ENCODE measurements around the gene KCNQ5.

KCNQ5 gene

GRCh38 chr6:72963946-72964345, 342.1 kb downstream of the KCNQ5 start:
- Mint-ChIP-seq H3K4me3 (no peak overlapping the region), H3K27me3 (ENCODE audit: low read depth, poor library complexity) (peaks cover 8% of the 10 kb centered on the region), H3K36me3 (ENCODE audit: low read depth) (no peaks in the 10 kb centered on the region), H3K4me1 (peaks cover 5% of the 10 kb centered on the region), H3K9me3 (peaks cover 3% of the 10 kb centered on the region), H3K27ac (no peak overlapping the region)
- no peak for TF ChIP-seq CTCF (IDR thresholded peaks at IDR 0.05)
- DNase-seq, result no peak

- Mint-ChIP-seq H3K27me3 (ENCODE audit: low read depth, poor library complexity) (peaks cover 3% of the 10 kb centered on the region), H3K27ac (no peak overlapping the region), H3K4me3 (no peak overlapping the region), H3K9me3 (peaks cover 8% of the 10 kb centered on the region), H3K4me1 (peaks cover 5% of the 10 kb centered on the region), H3K36me3 (ENCODE audit: low read depth) (no peaks in the 10 kb centered on the region)
- no peak for TF ChIP-seq CTCF (IDR thresholded peaks at IDR 0.05)
- DNase-seq, result no peak
Observed at GRCh38 chr6:72966628-72967280, 344.9 kb downstream of the KCNQ5 start.

- peaks cover 8% of the 10 kb centered on the region for H3K9me3 Mint-ChIP-seq
- H3K36me3 Mint-ChIP-seq (ENCODE audit: low read depth), result no peaks in the 10 kb centered on the region
- H3K27ac Mint-ChIP-seq, result no peak overlapping the region
- H3K27me3 Mint-ChIP-seq (ENCODE audit: low read depth, poor library complexity), result peaks cover 3% of the 10 kb centered on the region
- H3K4me3 Mint-ChIP-seq, result no peak overlapping the region
- no peak for DNase-seq
- TF ChIP-seq CTCF (IDR thresholded peaks at IDR 0.05), result no peak
- H3K4me1 Mint-ChIP-seq, result peaks cover 6% of the 10 kb centered on the region
Observed at GRCh38 chr6:72967329-72967728, 345.5 kb downstream of the KCNQ5 start.

GRCh38 chr6:72968704-72969103, 346.8 kb downstream of the KCNQ5 start:
- Mint-ChIP-seq H3K4me3 (no peak overlapping the region), H3K36me3 (ENCODE audit: low read depth) (no peaks in the 10 kb centered on the region), H3K9me3 (peaks cover 8% of the 10 kb centered on the region), H3K27ac (no peak overlapping the region), H3K4me1 (peaks cover 15% of the 10 kb centered on the region), H3K27me3 (ENCODE audit: low read depth, poor library complexity) (peaks cover 3% of the 10 kb centered on the region)
- no peak for TF ChIP-seq CTCF (IDR thresholded peaks at IDR 0.05)
- DNase-seq, result no peak

- no peak for TF ChIP-seq CTCF (IDR thresholded peaks at IDR 0.05)
- DNase-seq, result no peak
- Mint-ChIP-seq H3K27ac (no peak overlapping the region), H3K4me3 (no peak overlapping the region), H3K27me3 (ENCODE audit: low read depth, poor library complexity) (peaks cover 3% of the 10 kb centered on the region), H3K9me3 (peaks cover 8% of the 10 kb centered on the region), H3K36me3 (ENCODE audit: low read depth) (no peaks in the 10 kb centered on the region), H3K4me1 (peaks cover 25% of the 10 kb centered on the region)
Observed at GRCh38 chr6:72969666-72970065, 347.8 kb downstream of the KCNQ5 start.

- Mint-ChIP-seq H3K4me1 (peaks cover 54% of the 10 kb centered on the region), H3K36me3 (ENCODE audit: low read depth) (no peaks in the 10 kb centered on the region), H3K4me3 (no peak overlapping the region), H3K27me3 (ENCODE audit: low read depth, poor library complexity) (peaks cover 3% of the 10 kb centered on the region), H3K27ac (no peak overlapping the region), H3K9me3 (peaks cover 8% of the 10 kb centered on the region)
- no peak for TF ChIP-seq CTCF (IDR thresholded peaks at IDR 0.05)
- no peak for DNase-seq
Observed at GRCh38 chr6:72972579-72972978, 350.7 kb downstream of the KCNQ5 start.
